ENCODE data around the gene SHF. TPM values are rescaled to one million over a fixed set of nuclear protein-coding genes. Genes with fewer than 3 reads are reported as not detected.

Gene SHF
- total and polyA plus RNA-seq, 8 donors: 5.5 to 44.9 (median 37.3) TPM

GRCh38 chr15:45166834-45167630 is 20.7 kb downstream of the SHF start:
- peaks cover 15 to 29% of the 10 kb centered on the region in 2 donors for H3K4me1 ChIP-seq
- ATAC-seq (peak; percentile 69), DNase-seq (peak; percentile 87 to 95 (median 92))
- TF ChIP-seq CTCF (IDR thresholded peaks at IDR 0.05): peak; percentile 21 to 76
- intact Hi-C loops (cut with DNase I): loop anchor here in 1 of 2 donors (10.0 kb wide), 1 partner anchor 228 kb away; no protein-coding TSS in a partner anchor
- peak overlapping the region; percentile 95 to 97 for H3K27ac ChIP-seq
- no peaks in the 10 kb centered on the region for H3K9me3 ChIP-seq
- peak overlapping the region; percentile 59 to 62 for H3K4me3 ChIP-seq
- H3K27me3 ChIP-seq: no peaks in the 10 kb centered on the region
- no peaks in the 10 kb centered on the region for H3K36me3 ChIP-seq

DNA sequence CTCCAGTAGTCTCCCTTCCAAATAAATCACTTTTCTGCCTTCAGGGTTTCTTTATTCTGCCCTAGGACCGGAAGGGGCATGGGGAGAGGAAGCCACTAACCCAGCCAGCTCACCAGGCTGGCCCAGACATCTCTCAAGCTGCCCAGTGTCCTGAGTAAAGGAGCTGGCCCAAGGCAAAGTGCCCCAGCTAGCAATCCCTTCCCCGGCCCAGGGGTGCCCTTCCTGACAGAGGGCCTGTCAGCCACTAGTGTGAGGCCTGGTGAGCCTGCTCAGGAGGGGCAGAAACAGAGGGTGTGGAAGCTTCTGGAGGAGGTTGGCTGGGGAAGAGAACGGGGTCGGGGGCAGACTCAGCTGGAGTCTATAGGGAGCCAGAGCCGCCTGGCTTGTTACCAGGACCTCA is 22.2 kb downstream of the SHF start:
- H3K9me3 ChIP-seq: no peaks in the 10 kb centered on the region
- intact Hi-C loops (cut with DNase I): loop anchor here in 1 of 2 donors (10.0 kb wide), 1 partner anchor 229 kb away; no protein-coding TSS in a partner anchor
- no peaks in the 10 kb centered on the region for H3K27me3 ChIP-seq
- H3K27ac ChIP-seq: peak overlapping the region in 1 of 2 donors; percentile 95
- no peaks in the 10 kb centered on the region for H3K36me3 ChIP-seq
- H3K4me3 ChIP-seq: peak overlapping the region in 1 of 2 donors; percentile 59
- no peak for ATAC-seq
- peaks cover 15 to 35% of the 10 kb centered on the region in 2 donors for H3K4me1 ChIP-seq
- TF ChIP-seq CTCF (IDR thresholded peaks at IDR 0.05): no peak
- DNase-seq: no peak

DNA sequence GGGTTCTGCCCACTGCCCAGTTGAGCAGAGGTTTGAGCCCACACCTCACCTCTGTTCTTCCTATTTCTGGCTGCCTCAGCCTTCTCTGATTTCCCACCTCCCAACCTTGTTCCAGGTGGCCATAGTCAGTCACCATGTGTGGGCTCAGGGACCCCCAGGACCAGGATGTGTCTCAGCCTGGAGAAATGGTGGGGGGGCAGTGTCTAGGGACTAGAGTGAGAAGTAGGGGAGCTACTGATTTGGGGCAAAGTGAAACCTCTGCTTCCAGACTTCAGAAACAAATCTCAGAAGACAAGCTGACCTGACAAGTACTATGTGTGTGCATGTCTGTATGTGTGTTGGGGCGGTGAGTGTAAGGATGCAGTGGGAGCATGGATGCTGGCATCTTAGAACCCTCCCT is 22.9 kb downstream of the SHF start:
- no peaks in the 10 kb centered on the region for H3K36me3 ChIP-seq
- ATAC-seq (no peak), DNase-seq (no peak)
- no peak overlapping the region for H3K4me3 ChIP-seq
- no peak overlapping the region for H3K27ac ChIP-seq
- no peaks in the 10 kb centered on the region for H3K9me3 ChIP-seq
- no peaks in the 10 kb centered on the region for H3K27me3 ChIP-seq
- TF ChIP-seq CTCF (IDR thresholded peaks at IDR 0.05): no peak
- H3K4me1 ChIP-seq: peaks cover 15 to 35% of the 10 kb centered on the region in 2 donors
- intact Hi-C loops (cut with DNase I): loop anchor here in 1 of 2 donors (10.0 kb wide), 1 partner anchor 230 kb away; no protein-coding TSS in a partner anchor

- ATAC-seq (no peak), DNase-seq (no peak)
- no peak overlapping the region for H3K4me3 ChIP-seq
- peaks cover 15 to 35% of the 10 kb centered on the region in 2 donors for H3K4me1 ChIP-seq
- H3K27me3 ChIP-seq: no peaks in the 10 kb centered on the region
- peak overlapping the region in 1 of 2 donors; percentile 10 for H3K27ac ChIP-seq
- no peaks in the 10 kb centered on the region for H3K9me3 ChIP-seq
- H3K36me3 ChIP-seq: no peaks in the 10 kb centered on the region
- intact Hi-C loops (cut with DNase I): loop anchor here in 1 of 2 donors (10.0 kb wide), 1 partner anchor 231 kb away; no protein-coding TSS in a partner anchor
- TF ChIP-seq CTCF (IDR thresholded peaks at IDR 0.05): no peak
Observed at GRCh38 chr15:45163508-45163856, 24.3 kb downstream of the SHF start.

- DNase-seq (peak; percentile 68 to 89 (median 81)), ATAC-seq (peak; percentile 62)
- TF ChIP-seq CTCF (IDR thresholded peaks at IDR 0.05): peak; percentile 74 to 84
- Histone ChIP-seq H3K36me3 (no peaks in the 10 kb centered on the region), H3K27ac (peak overlapping the region; percentile 10 to 50), H3K4me3 (no peak overlapping the region), H3K9me3 (no peaks in the 10 kb centered on the region), H3K4me1 (peaks cover 15 to 35% of the 10 kb centered on the region in 2 donors), H3K27me3 (no peaks in the 10 kb centered on the region)
- intact Hi-C loops (cut with DNase I): loop anchor here in 1 of 2 donors (10.0 kb wide), 1 partner anchor 232 kb away; no protein-coding TSS in a partner anchor
Observed at GRCh38 chr15:45162771-45163507, 24.8 kb downstream of the SHF start.

Measured in left lung (tissue), 10 donors.